HL-60 (cell line): ENCODE results near the gene LBR.

Source experiments
- DNase-seq, 2 experiments: peaks; one replicate each; pipeline ENCODE4 v3.0.0-alpha.2; 2010 to 2020; ENCODE audit warnings: low read depth in 1 of 2, low spot score in 1 of 2
- H3K27ac ChIP-seq: fragments of 250-450 bp; sonication (Bioruptor Pico); replicated peaks from 2 replicates; pipeline ENCODE4 v1.5.1; 2020; ENCODE audit warnings: mild to moderate bottlenecking, moderate library complexity
- H3K27me3 ChIP-seq: fragments of 250-450 bp; sonication (Bioruptor Pico); 2 replicates; pipeline ENCODE4 v1.5.1; 2021; ENCODE audit warnings: mild to moderate bottlenecking, moderate library complexity; ENCODE audit not compliant: insufficient read depth, poor library complexity, severe bottlenecking
- H3K4me3 ChIP-seq: replicated peaks from 2 replicates; pipeline ENCODE4 v1.5.1; 2011; ENCODE audit warnings: mild to moderate bottlenecking, control low read depth, low read length; ENCODE audit not compliant: insufficient read depth
- CTCF ChIP-seq: IDR thresholded peaks from one replicate; pipeline ENCODE4 v1.5.1; 2011; ENCODE audit warnings: low read length, control low read depth, inconsistent platforms; ENCODE audit not compliant: insufficient read depth
- GABPA ChIP-seq: IDR thresholded peaks from 2 replicates; pipeline ENCODE4 v1.6.1; 2012; ENCODE audit warnings: low read depth
- POLR2AphosphoS5 ChIP-seq: IDR thresholded peaks from 2 replicates; pipeline ENCODE4 v1.6.1; 2012; ENCODE audit warnings: low read depth
- REST ChIP-seq: IDR thresholded peaks from 2 replicates; pipeline ENCODE4 v1.6.1; 2012; ENCODE audit warnings: low read depth; ENCODE audit not compliant: insufficient replicate concordance
- SPI1 ChIP-seq: IDR thresholded peaks from 2 replicates; pipeline ENCODE4 v1.6.1; 2012; ENCODE audit warnings: low read depth, mild to moderate bottlenecking, borderline replicate concordance

LBR gene

GRCh38 chr1:225451340-225451739 lies 23.5 kb upstream of the LBR start:
- TF ChIP-seq REST (no peak), GABPA (no peak), POLR2AphosphoS5 (no peak), SPI1 (no peak), CTCF (no peak)
- H3K4me3 ChIP-seq, result no peak overlapping the region
- no peak for DNase-seq
- no peak overlapping the region for H3K27ac ChIP-seq
- H3K27me3 ChIP-seq, result no peaks in the 10 kb centered on the region

- TF ChIP-seq SPI1 (no peak), REST (no peak), GABPA (no peak), CTCF (no peak), POLR2AphosphoS5 (no peak)
- H3K27me3 ChIP-seq, result no peaks in the 10 kb centered on the region
- no peak overlapping the region for H3K4me3 ChIP-seq
- peak overlapping the region; percentile 34 for H3K27ac ChIP-seq
- peak in 1 of 2 experiments; percentile 50 for DNase-seq
Observed at GRCh38 chr1:225450491-225451191, 22.8 kb upstream of the LBR start.

- H3K27me3 ChIP-seq, result no peaks in the 10 kb centered on the region
- DNase-seq, result no peak
- no peak overlapping the region for H3K27ac ChIP-seq
- no peak for TF ChIP-seq GABPA
- TF ChIP-seq REST, result no peak
- TF ChIP-seq POLR2AphosphoS5, result no peak
- no peak for TF ChIP-seq CTCF
- no peak for TF ChIP-seq SPI1
- no peak overlapping the region for H3K4me3 ChIP-seq
Observed at GRCh38 chr1:225449774-225450173, 21.9 kb upstream of the LBR start.
